GM12878 (cell line): ENCODE results near the gene KCNN3. TPM values are rescaled to one million over a fixed set of nuclear protein-coding genes. Genes with fewer than 3 reads are reported as not detected.

Source experiments
- ATAC-seq: fragments of 200-7000 bp; cut with Tn5 transposase; 3 replicates; pipeline ENCODE4 v1.9.1; 2020; ENCODE audit warnings: mild to moderate bottlenecking, moderate library complexity
- BruUV-seq: library from RNA; stranded (reverse); fragments of 400-500 nt; replicated peaks from 2 replicates; lab custom pipeline; 2021; lab: Mats Ljungman, UMichigan
- CTCF ChIA-PET: fragments of 300-600 bp; sonication (Branson Sonifier 250); formaldehyde crosslinking; extraction: SDS; loops from one replicate; lab custom pipeline; 2021; ENCODE audit warnings: inconsistent platforms; lab: Yijun Ruan, JAX
- POLR2A ChIA-PET: fragments of 350-600 bp; formaldehyde crosslinking; extraction: SDS; loops from one replicate; lab custom pipeline; 2021; ENCODE audit warnings: inconsistent platforms; lab: Charles Lee
- RAD21 ChIA-PET: fragments of 300-600 bp; sonication (Branson Sonifier 250); formaldehyde crosslinking; loops from one replicate; lab custom pipeline; 2023; ENCODE audit warnings: antibody characterized with exemption; ENCODE audit not compliant: unreplicated experiment; lab: Charles Lee
- SMC1A ChIA-PET: fragments of 300-600 bp; sonication (Branson Sonifier 250); formaldehyde crosslinking; loops from one replicate; lab custom pipeline; 2023; ENCODE audit not compliant: unreplicated experiment, uncharacterized antibody; lab: Charles Lee
- DNase-seq: peaks from one replicate; pipeline ENCODE4 v3.0.0-alpha.2; 2011; ENCODE audit warnings: low read depth, low spot score
- FAIRE-seq: peaks from 3 replicates; lab custom pipeline; 2011; peaks lifted over from hg19 to GRCh38; lab: Jason Lieb, UNC
- H2AFZ ChIP-seq: 2 replicates; pipeline ENCODE4 v1.6.0; 2011; ENCODE audit warnings: low read depth, low read length, control low read depth; ENCODE audit not compliant: control insufficient read depth
- H3K27ac ChIP-seq: 2 replicates; pipeline ENCODE4 v1.5.1; 2011; ENCODE audit warnings: control low read depth; ENCODE audit not compliant: control insufficient read depth, insufficient read depth
- H3K27me3 ChIP-seq, 2 experiments: replicated peaks in 1 of 2; 2 replicates each; pipeline versions ENCODE4 v1.6.0 to v1.6.1; 2011; ENCODE audit warnings: low read length in 1 of 2; ENCODE audit not compliant: control insufficient read depth in 2 of 2, insufficient read depth in 2 of 2
- H3K36me3 ChIP-seq, 2 experiments: 2 replicates each; pipeline ENCODE4 v1.5.1; 2011; ENCODE audit warnings: low read length in 1 of 2; ENCODE audit not compliant: control insufficient read depth in 2 of 2, insufficient read depth in 2 of 2
- H3K4me1 ChIP-seq: 2 replicates; pipeline ENCODE4 v1.6.1; 2011; ENCODE audit warnings: mild to moderate bottlenecking, low read length, moderate library complexity, mixed read lengths; ENCODE audit not compliant: control insufficient read depth, insufficient read depth
- H3K4me2 ChIP-seq: 2 replicates; pipeline ENCODE4 v1.6.0; 2011; ENCODE audit warnings: control low read depth; ENCODE audit not compliant: control insufficient read depth, insufficient read depth
- H3K4me3 ChIP-seq: fragments of 200-600 bp; sonication (generic); 2 replicates; pipeline ENCODE4 v1.5.1; 2016
- H3K79me2 ChIP-seq: 2 replicates; pipeline ENCODE4 v1.6.0; 2011; ENCODE audit warnings: low read length; ENCODE audit not compliant: control insufficient read depth, insufficient read depth
- H3K9ac ChIP-seq: 2 replicates; pipeline ENCODE4 v1.8.0; 2011; ENCODE audit warnings: low read length, control low read depth, mixed read lengths; ENCODE audit not compliant: control insufficient read depth, insufficient read depth
- H3K9me3 ChIP-seq: replicated peaks from 3 replicates; pipeline ENCODE4 v1.5.1; 2011; ENCODE audit warnings: mild to moderate bottlenecking, low read length; ENCODE audit not compliant: control insufficient read depth, insufficient read depth
- H4K20me1 ChIP-seq: 2 replicates; pipeline ENCODE4 v1.6.0; 2011; ENCODE audit not compliant: control insufficient read depth, insufficient read depth
- CTCF ChIP-seq, 3 experiments: IDR thresholded peaks in 2 of 3; conservative IDR thresholded peaks in 1 of 3; 2 replicates each; pipeline ENCODE4 v1.5.1; 2011; ENCODE audit warnings: low read depth in 3 of 3, low read length in 3 of 3, mild to moderate bottlenecking in 3 of 3, control low read depth in 2 of 3, moderate library complexity in 2 of 3, inconsistent platforms in 1 of 3, mixed read lengths in 1 of 3; ENCODE audit not compliant: control insufficient read depth in 2 of 3, insufficient read depth in 1 of 3; ENCODE audit errors: extremely low read depth in 1 of 3
- RAD21 ChIP-seq: IDR thresholded peaks from 2 replicates; pipeline ENCODE4 v1.6.1; 2011; ENCODE audit warnings: mild to moderate bottlenecking, low read depth, low read length, moderate library complexity; ENCODE audit not compliant: insufficient read depth
- SMC3 ChIP-seq: IDR thresholded peaks from 2 replicates; pipeline ENCODE4 v1.6.1; 2011; ENCODE audit warnings: low read length, improper control_type of control experiment, borderline replicate concordance
- WGBS: methylation state at CpG from one replicate; pipeline ENCODE4 v1.1.6; 2016; ENCODE audit warnings: low lambda C conversion rate; ENCODE audit not compliant: insufficient replicate concordance, insufficient coverage; ENCODE audit errors: missing lambda C conversion rate; 5-methylcytosine and 5-hydroxymethylcytosine counted together
- in situ Hi-C: fragments of 300-500 bp; cut with MboI; formaldehyde crosslinking; loops from 9 replicates; pipeline ENCODE4 v1.14.3; 2018; ENCODE audit warnings: mixed read lengths
- intact Hi-C: fragments of 100-400 bp; cut with micrococcal nuclease; formaldehyde crosslinking; loops from one replicate; pipeline ENCODE4 v1.14.2; 2022; ENCODE audit not compliant: unreplicated experiment
- polyA plus RNA-seq, 11 experiments: library from polyadenylated mRNA; depleted of rRNA in 4 of 11; unstranded in 6 of 11; stranded (reverse) in 5 of 11; fragments of >200 nt; fragmentation: Nextera tagmentation in 4 of 11; fragmentation: Illumina TruSeq in 1 of 11; extraction: Ambion mirVana in 4 of 11; extraction: Trizol in 1 of 11; gene quantifications; 1 replicate in 1 of 11; 2 replicates in 10 of 11; pipeline versions ENCODE4 v1.2.1 to v1.2.3, GENCODE V29; 2011 to 2016; ENCODE audit warnings: inconsistent platforms in 2 of 11, missing spikeins in 2 of 11, low read depth in 1 of 11
- total RNA-seq, 4 experiments: library from RNA; depleted of rRNA in 3 of 4; stranded (reverse); fragments of >200 nt in 3 of 4; fragmentation: Illumina TruSeq in 1 of 4; extraction: Trizol in 1 of 4; gene quantifications; 2 replicates each; pipeline versions ENCODE4 v1.2.1 to v1.2.3, GENCODE V29; 2013 to 2021
- TF ChIP-seq, protein P1 (sequence below): fragments of 450-650 bp; IDR thresholded peaks from 2 replicates; pipeline ENCODE4 v1.6.1; 2017; ENCODE audit warnings: low read depth, mild to moderate bottlenecking, moderate library complexity

Gene KCNN3
- total and polyA plus RNA-seq, 10 of the 15 experiments (the other 5 are each of a cell fraction or from before 2014, with no cell fraction given), result 3.5 to 26.4 (median 14.9) TPM

DNA sequence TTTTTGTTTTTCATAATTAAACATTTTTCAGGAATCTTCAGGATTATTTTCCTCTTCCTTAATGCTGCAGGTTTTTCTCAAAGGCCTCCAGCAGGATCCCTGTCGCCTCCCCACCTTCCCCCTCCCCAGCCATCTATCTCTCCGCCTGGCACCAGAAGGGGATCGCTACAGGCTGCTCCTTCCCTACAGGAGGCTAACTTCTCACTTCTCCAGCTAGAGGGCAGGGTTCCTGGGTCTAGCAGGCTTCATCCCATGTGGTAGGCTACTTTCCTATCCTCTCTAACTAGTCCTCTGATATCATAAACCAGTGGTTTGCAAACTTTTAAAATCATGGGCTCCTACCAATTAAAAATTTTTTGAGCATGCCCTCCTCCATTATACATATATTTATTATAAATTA, 104.1 kb downstream of the KCNN3 start:
- no peak overlapping the region for H2AFZ ChIP-seq
- ChIA-PET POLR2A (interaction anchor here (0.5 to 1.5 kb wide), 3 partner anchors 25 to 319 kb away, joined by 3 to 5 read pairs (median 4); no protein-coding TSS in a partner anchor), SMC1A (interaction anchor here (0.9 to 1.1 kb wide), 3 partner anchors 72 to 108 kb away, joined by 3 to 5 read pairs (median 3); no protein-coding TSS in a partner anchor), CTCF (interaction anchor here (0.5 to 1.4 kb wide), 4 partner anchors 25 to 102 kb away, joined by 3 to 5 read pairs (median 3); no protein-coding TSS in a partner anchor), RAD21 (interaction anchor here (1.4 kb wide), 1 partner anchor 206 kb away, joined by 3 read pairs; no protein-coding TSS in a partner anchor)
- ATAC-seq (peak; percentile 46; the same call in 1 of the 3 replicates), DNase-seq (no peak), FAIRE-seq (no peak)
- no peaks in the 10 kb centered on the region for H3K9me3 ChIP-seq
- H3K27me3 ChIP-seq, result no peaks in the 10 kb centered on the region
- no TSS peak for BruUV-seq
- H3K4me3 ChIP-seq, result no peak overlapping the region
- in situ Hi-C loops (no loop called here), intact Hi-C loops (no loop called here)
- peaks cover 1 to 12% of the 10 kb centered on the region in 2 experiments; a peak in 3 of 4 replicates for H3K36me3 ChIP-seq
- no peak overlapping the region for H3K9ac ChIP-seq
- H3K4me1 ChIP-seq, result peaks cover 11% of the 10 kb centered on the region
- H3K79me2 ChIP-seq, result no peaks in the 10 kb centered on the region
- H3K4me2 ChIP-seq, result no peak overlapping the region
- 96% methylated on average over 3 of the region's 3 CpGs for WGBS
- no peaks in the 10 kb centered on the region for H4K20me1 ChIP-seq
- no peak overlapping the region for H3K27ac ChIP-seq
- TF ChIP-seq RAD21, result peak; percentile 42
- peak; percentile 16 to 51 (median 39); a peak in 4 of 6 replicates for TF ChIP-seq CTCF (IDR thresholded peaks at IDR 0.05 in 2 of 3, conservative IDR thresholded peaks at IDR 0.05 in 1 of 3; ENCODE audit: control insufficient read depth in 2 of 3, extremely low read depth in 1 of 3, insufficient read depth in 1 of 3, low read depth in 3 of 3, low read length in 3 of 3)
- TF ChIP-seq SMC3, result peak; percentile 33; the same call in 1 of the 2 replicates
- TF ChIP-seq, protein P1, sequence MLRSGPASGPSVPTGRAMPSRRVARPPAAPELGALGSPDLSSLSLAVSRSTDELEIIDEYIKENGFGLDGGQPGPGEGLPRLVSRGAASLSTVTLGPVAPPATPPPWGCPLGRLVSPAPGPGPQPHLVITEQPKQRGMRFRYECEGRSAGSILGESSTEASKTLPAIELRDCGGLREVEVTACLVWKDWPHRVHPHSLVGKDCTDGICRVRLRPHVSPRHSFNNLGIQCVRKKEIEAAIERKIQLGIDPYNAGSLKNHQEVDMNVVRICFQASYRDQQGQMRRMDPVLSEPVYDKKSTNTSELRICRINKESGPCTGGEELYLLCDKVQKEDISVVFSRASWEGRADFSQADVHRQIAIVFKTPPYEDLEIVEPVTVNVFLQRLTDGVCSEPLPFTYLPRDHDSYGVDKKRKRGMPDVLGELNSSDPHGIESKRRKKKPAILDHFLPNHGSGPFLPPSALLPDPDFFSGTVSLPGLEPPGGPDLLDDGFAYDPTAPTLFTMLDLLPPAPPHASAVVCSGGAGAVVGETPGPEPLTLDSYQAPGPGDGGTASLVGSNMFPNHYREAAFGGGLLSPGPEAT, result no peak
